B cell (primary cell): ENCODE data around the gene CREM. TPM values are rescaled to one million over a fixed set of nuclear protein-coding genes. Genes with fewer than 3 reads are reported as not detected.

ENCODE experiments used
- ATAC-seq: fragments of 200-7000 bp; cut with Tn5 transposase; one replicate; pipeline ENCODE4 v1.10.0; 2021; ENCODE audit warnings: low read depth, mild to moderate bottlenecking, moderate number of reproducible peaks, moderate library complexity
- CTCF ChIA-PET: fragments of 350-600 bp; sonication (Branson Sonifier 250); formaldehyde crosslinking; loops from one replicate; lab custom pipeline; 2021; ENCODE audit warnings: antibody characterized with exemption, inconsistent platforms; lab: Charles Lee
- POLR2A ChIA-PET: fragments of 350-600 bp; sonication (Branson Sonifier 250); formaldehyde crosslinking; loops from one replicate; lab custom pipeline; 2021; ENCODE audit warnings: antibody characterized with exemption; lab: Charles Lee
- DNase-seq: peaks from one replicate; pipeline ENCODE4 v3.0.0; 2013
- H2AFZ ChIP-seq: 2 replicates; pipeline ENCODE4 v1.6.1; 2012; ENCODE audit warnings: mild to moderate bottlenecking, low read depth, low read length; ENCODE audit not compliant: insufficient read depth, poor library complexity, severe bottlenecking
- H3K27ac ChIP-seq, 2 donors: 1 replicate in 1 of 2; 2 replicates in 1 of 2; pipeline ENCODE4 v1.5.1; 2012 to 2013; ENCODE audit warnings: low read length in 2 of 2, mild to moderate bottlenecking in 2 of 2, moderate library complexity in 1 of 2
- H3K27me3 ChIP-seq, 4 experiments: fragments of 200-600 bp in 1 of 4; sonication (generic) in 1 of 4; replicated peaks in 1 of 4; 1 replicate in 2 of 4; 2 replicates in 2 of 4; pipeline versions ENCODE4 v1.6.1 to v1.7.0; 2013 to 2016; ENCODE audit warnings: low read length in 3 of 4, mild to moderate bottlenecking in 2 of 4, mixed read lengths in 1 of 4, moderate library complexity in 1 of 4; ENCODE audit not compliant: insufficient read depth in 4 of 4, control insufficient read depth in 3 of 4; ENCODE audit errors: control extremely low read depth in 1 of 4
- H3K36me3 ChIP-seq, 2 experiments: replicated peaks in 1 of 2; 1 replicate in 1 of 2; 2 replicates in 1 of 2; pipeline versions ENCODE4 v1.6.1 to v1.7.1; 2013; ENCODE audit warnings: low read length in 1 of 2; ENCODE audit not compliant: insufficient read depth in 2 of 2, control insufficient read depth in 1 of 2; ENCODE audit errors: control extremely low read depth in 1 of 2, extremely low read depth in 1 of 2
- H3K4me1 ChIP-seq, 2 donors: fragments of 200-600 bp in 1 of 2; sonication (generic) in 1 of 2; 1 replicate in 1 of 2; 2 replicates in 1 of 2; pipeline versions ENCODE4 v1.5.1 to v1.6.1; 2013 to 2017; ENCODE audit warnings: low read length in 2 of 2; ENCODE audit not compliant: control insufficient read depth in 2 of 2, insufficient read depth in 2 of 2
- H3K4me2 ChIP-seq: replicated peaks from 2 replicates; pipeline ENCODE3; 2012; ENCODE audit warnings: mild to moderate bottlenecking, low read depth, low read length; ENCODE audit not compliant: poor library complexity, severe bottlenecking
- H3K4me3 ChIP-seq, 5 experiments: fragments of 200-600 bp in 1 of 5; sonication (generic) in 1 of 5; 1 replicate in 3 of 5; 2 replicates in 2 of 5; pipeline versions ENCODE4 v1.5.1 to v1.7.0; 2011 to 2016; ENCODE audit warnings: low read length in 4 of 5, mild to moderate bottlenecking in 4 of 5, low read depth in 2 of 5, control low read depth in 1 of 5, moderate library complexity in 1 of 5; ENCODE audit not compliant: insufficient read depth in 1 of 5; ENCODE audit errors: control extremely low read depth in 1 of 5, extremely low read depth in 1 of 5
- H3K79me2 ChIP-seq: fragments of 200-600 bp; sonication (generic); one replicate; pipeline ENCODE4 v1.6.0; 2016; ENCODE audit warnings: low read length; ENCODE audit not compliant: control insufficient read depth, insufficient read depth
- H3K9ac ChIP-seq: fragments of 200-600 bp; sonication (generic); 2 replicates; pipeline ENCODE4 v1.6.1; 2017; ENCODE audit warnings: mild to moderate bottlenecking, low read length, moderate library complexity
- H3K9me3 ChIP-seq, 3 donors: one replicate each; pipeline versions ENCODE4 v1.6.1 to v1.7.1; 2013; ENCODE audit warnings: low read length in 2 of 3; ENCODE audit not compliant: control insufficient read depth in 2 of 3, insufficient read depth in 1 of 3; ENCODE audit errors: control extremely low read depth in 1 of 3
- H4K20me1 ChIP-seq: 2 replicates; pipeline ENCODE4 v1.6.0; 2012; ENCODE audit warnings: mild to moderate bottlenecking, low read length; ENCODE audit not compliant: insufficient read depth, control insufficient read depth, poor library complexity, severe bottlenecking
- H3K27ac Mint-ChIP-seq: one replicate; pipeline ENCODE4 v1.8.0; 2021; ENCODE audit warnings: mixed read lengths
- H3K27me3 Mint-ChIP-seq: one replicate; pipeline ENCODE4 v1.8.0; 2021; ENCODE audit warnings: mixed read lengths
- H3K4me1 Mint-ChIP-seq: one replicate; pipeline ENCODE4 v1.8.0; 2021; ENCODE audit warnings: mixed read lengths
- H3K4me3 Mint-ChIP-seq: one replicate; pipeline ENCODE4 v1.8.0; 2021; ENCODE audit warnings: mixed read lengths
- H3K9me3 Mint-ChIP-seq: one replicate; pipeline ENCODE4 v1.8.0; 2022; ENCODE audit warnings: mixed read lengths; ENCODE audit not compliant: insufficient read depth
- CTCF ChIP-seq: fragments of 200-600 bp; IDR thresholded peaks from one replicate; pipeline ENCODE4 v1.8.0; 2022; ENCODE audit warnings: antibody characterized with exemption, mild to moderate bottlenecking
- EZH2 ChIP-seq: IDR thresholded peaks from 2 replicates; pipeline ENCODE4 v1.6.1; 2012; ENCODE audit warnings: borderline replicate concordance, low read depth, mild to moderate bottlenecking, moderate library complexity, low read length; ENCODE audit not compliant: insufficient read depth, poor library complexity, severe bottlenecking
- WGBS: methylation state at CpG from one replicate; pipeline ENCODE4 v1.1.5; 2013; ENCODE audit warnings: missing lambda C conversion rate; ENCODE audit not compliant: insufficient coverage; 5-methylcytosine and 5-hydroxymethylcytosine counted together
- intact Hi-C: fragments of 100-400 bp; cut with micrococcal nuclease; formaldehyde crosslinking; loops from one replicate; pipeline ENCODE4 v1.10.0; 2022
- polyA plus RNA-seq: library from polyadenylated mRNA; depleted of rRNA; stranded (reverse); fragments of >200 nt; gene quantifications from 2 replicates; pipeline ENCODE4 v1.2.3, GENCODE V29; 2012
- total RNA-seq, 2 donors: library from RNA; stranded (reverse); fragments of 120-200 nt in 1 of 2; gene quantifications; 1 replicate in 1 of 2; 2 replicates in 1 of 2; pipeline versions ENCODE4 v1.2.3 to v1.2.4, GENCODE V29; 2013 to 2022

Gene CREM
- total and polyA plus RNA-seq, 2 donors (not counting 1 experiment from before 2014, with no cell fraction given) = 7.3 to 94.6 TPM

DNA sequence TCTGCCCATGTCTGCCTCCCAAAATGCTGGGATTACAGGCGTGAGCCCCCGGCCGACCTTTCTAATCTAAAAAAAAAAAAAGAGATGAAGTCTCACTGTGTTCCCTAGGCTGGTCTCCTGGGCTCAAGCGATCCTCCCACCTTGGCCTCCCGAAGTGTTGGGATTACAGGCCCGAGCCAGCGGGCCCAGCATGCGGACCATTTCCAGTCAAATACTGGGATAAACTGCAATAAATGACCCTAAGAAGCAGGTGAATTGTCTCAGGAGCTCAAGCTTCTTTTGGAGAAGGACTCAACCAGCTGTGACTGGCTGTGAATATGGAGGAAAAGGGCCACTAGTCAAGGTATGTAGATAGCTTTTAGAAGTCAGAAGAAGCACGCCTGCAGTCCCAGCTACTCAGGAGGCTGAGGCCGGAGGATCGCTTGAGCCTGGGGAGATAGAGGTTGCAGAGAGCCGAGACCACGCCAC, 550 bp upstream of the CREM start:
- Mint-ChIP-seq H3K27ac (peak overlapping the region; percentile 100), H3K4me3 (peak overlapping the region; percentile 81), H3K9me3 (no peaks in the 10 kb centered on the region), H3K27me3 (no peaks in the 10 kb centered on the region), H3K4me1 (peaks cover 32% of the 10 kb centered on the region)
- DNase-seq = no peak
- H3K4me1 ChIP-seq = peaks cover 6 to 16% of the 10 kb centered on the region in 2 donors
- H3K4me3 ChIP-seq = peak overlapping the region; percentile 25 to 99 (median 93)
- no peak for ATAC-seq
- H4K20me1 ChIP-seq = no peaks in the 10 kb centered on the region
- TF ChIP-seq EZH2 (no peak), CTCF (no peak)
- intact Hi-C loops = loop anchor here (1.0 to 5.0 kb wide), 4 partner anchors 36 to 516 kb away; partner anchors contain the start of genes CUL2 and FZD8
- peaks cover 18% of the 10 kb centered on the region for H3K79me2 ChIP-seq
- H2AFZ ChIP-seq = peak overlapping the region; percentile 81
- peak overlapping the region; percentile 92 for H3K4me2 ChIP-seq
- no peaks in the 10 kb centered on the region for H3K27me3 ChIP-seq
- ChIA-PET POLR2A (interaction anchor here (0.5 to 3.2 kb wide), 10 partner anchors 10 to 78 kb away, joined by 3 to 42 read pairs (median 6); partner anchors contain the start of gene CUL2), CTCF (interaction anchor here (0.6 to 14.9 kb wide), 11 partner anchors 10 to 151 kb away, joined by 3 to 436 read pairs (median 5); partner anchors contain the start of gene CUL2)
- WGBS = 77% methylated on average over 13 of the region's 13 CpGs
- no peaks in the 10 kb centered on the region for H3K36me3 ChIP-seq
- peak overlapping the region; percentile 94 to 100 for H3K27ac ChIP-seq
- H3K9ac ChIP-seq = peak overlapping the region; percentile 100
- H3K9me3 ChIP-seq = no peaks in the 10 kb centered on the region

DNA sequence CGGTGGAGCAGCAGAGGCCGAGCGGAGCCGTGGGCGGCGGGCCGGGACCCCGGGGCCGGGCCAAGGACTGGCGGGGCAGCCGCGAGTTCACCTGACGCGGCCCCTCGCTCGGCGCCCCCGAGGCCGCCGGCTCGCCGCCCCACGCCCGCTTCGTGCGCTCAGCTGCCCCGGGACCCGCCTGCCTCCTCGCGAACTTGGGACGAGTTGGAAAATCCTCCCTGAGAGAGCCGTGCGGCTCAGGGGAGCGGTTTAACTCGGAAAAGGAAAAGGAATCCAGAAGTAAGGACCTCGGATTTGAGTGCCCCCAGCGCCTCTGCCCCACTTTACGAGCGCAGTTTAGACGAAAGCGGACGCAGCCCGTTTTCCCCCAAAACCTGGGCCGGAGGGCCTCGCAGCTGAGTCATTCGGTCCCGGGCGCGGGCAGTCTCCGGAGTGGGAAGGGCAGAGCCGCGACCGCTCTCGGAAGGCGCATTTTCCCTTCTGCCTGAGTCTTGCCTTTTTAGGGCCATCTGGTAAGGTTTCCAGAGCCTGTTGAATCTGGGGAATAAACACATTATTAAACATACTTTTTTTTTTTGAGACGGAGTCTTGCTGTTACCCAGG, 744 bp downstream of the CREM start:
- Histone ChIP-seq H3K27me3 (no peaks in the 10 kb centered on the region), H3K4me1 (peaks cover 14 to 24% of the 10 kb centered on the region in 2 donors), H2AFZ (peak overlapping the region; percentile 25), H3K27ac (peak overlapping the region; percentile 94 to 100), H4K20me1 (no peaks in the 10 kb centered on the region), H3K9ac (peak overlapping the region; percentile 100), H3K4me3 (peak overlapping the region; percentile 43 to 99 (median 93)), H3K36me3 (no peaks in the 10 kb centered on the region), H3K9me3 (no peaks in the 10 kb centered on the region), H3K79me2 (peaks cover 18% of the 10 kb centered on the region), H3K4me2 (peak overlapping the region; percentile 92)
- under 1% methylated on average over 50 of the region's 56 CpGs for WGBS
- ChIA-PET CTCF (interaction anchor here (0.6 to 14.9 kb wide), 8 partner anchors 9 to 88 kb away, joined by 3 to 436 read pairs (median 6); partner anchors contain the start of gene CUL2), POLR2A (interaction anchor here (1.2 to 3.2 kb wide), 6 partner anchors 9 to 68 kb away, joined by 3 to 42 read pairs (median 11); partner anchors contain the start of gene CUL2)
- Mint-ChIP-seq H3K27me3 (no peaks in the 10 kb centered on the region), H3K4me1 (peaks cover 44% of the 10 kb centered on the region), H3K4me3 (peak overlapping the region; percentile 81), H3K9me3 (no peaks in the 10 kb centered on the region), H3K27ac (peak overlapping the region; percentile 100)
- peak; percentile 3 for ATAC-seq
- DNase-seq = no peak
- intact Hi-C loops = loop anchor here (1.0 to 5.0 kb wide), 5 partner anchors 9 to 515 kb away; partner anchors contain the start of genes CCNY and FZD8
- TF ChIP-seq EZH2 (no peak), CTCF (no peak)
